NCI-H2171 treated with DMSO at 0.1 percent for 48 hours (cell line): ENCODE measurements around the gene PTPRN2.

ENCODE experiments used
- DNase-seq: peaks from one replicate; lab custom pipeline; 2025; lab: John Stamatoyannopoulos, UW

The PTPRN2 gene

GRCh38 chr7:157757211-157757610 is 830.4 kb downstream of the PTPRN2 start:
- no peak for DNase-seq

- no peak for DNase-seq
Observed at GRCh38 chr7:157755741-157756140, 831.9 kb downstream of the PTPRN2 start.

GRCh38 chr7:157754416-157754790 is 833.2 kb downstream of the PTPRN2 start:
- DNase-seq = no peak

- DNase-seq = no peak
Observed at GRCh38 chr7:157753713-157754415, 833.8 kb downstream of the PTPRN2 start.

GRCh38 chr7:157752832-157753291 is 834.8 kb downstream of the PTPRN2 start:
- DNase-seq = no peak

- DNase-seq = no peak
Observed at GRCh38 chr7:157751951-157752673, 835.5 kb downstream of the PTPRN2 start.

GRCh38 chr7:157751406-157751805 is 836.2 kb downstream of the PTPRN2 start:
- DNase-seq = no peak

GRCh38 chr7:157750291-157750690 is 837.3 kb downstream of the PTPRN2 start:
- no peak for DNase-seq

GRCh38 chr7:157745721-157746709 is 841.6 kb downstream of the PTPRN2 start:
- DNase-seq = no peak

- DNase-seq = no peak
Observed at GRCh38 chr7:157744786-157745601, 842.6 kb downstream of the PTPRN2 start.

- DNase-seq = no peak
Observed at GRCh38 chr7:157743781-157744525, 843.7 kb downstream of the PTPRN2 start.

- no peak for DNase-seq
Observed at GRCh38 chr7:157740251-157740798, 847.3 kb downstream of the PTPRN2 start.

- no peak for DNase-seq
Observed at GRCh38 chr7:157739650-157740049, 848.0 kb downstream of the PTPRN2 start.

GRCh38 chr7:157739031-157739430 is 848.6 kb downstream of the PTPRN2 start:
- no peak for DNase-seq

- no peak for DNase-seq
Observed at GRCh38 chr7:157738066-157738460, 849.6 kb downstream of the PTPRN2 start.

- no peak for DNase-seq
Observed at GRCh38 chr7:157737151-157738065, 850.2 kb downstream of the PTPRN2 start.

- DNase-seq = no peak
Observed at GRCh38 chr7:157736341-157736740, 851.3 kb downstream of the PTPRN2 start.

- DNase-seq = no peak
Observed at GRCh38 chr7:157735826-157736225, 851.8 kb downstream of the PTPRN2 start.
